Hepatocyte (in vitro differentiated cells): ENCODE data around the gene BMP10. TPM values are rescaled to one million over a fixed set of nuclear protein-coding genes. Genes with fewer than 3 reads are reported as not detected.

Experiments
- DNase-seq: peaks from one replicate; pipeline ENCODE4 v3.0.0-alpha.2; 2016; ENCODE audit warnings: low spot score
- H2AFZ ChIP-seq: fragments of 200-600 bp; sonication (generic); 2 replicates; pipeline ENCODE4 v1.6.0; 2016; ENCODE audit warnings: antibody characterized with exemption, mild to moderate bottlenecking
- H3K27ac ChIP-seq: fragments of 200-600 bp; sonication (generic); 2 replicates; pipeline ENCODE4 v1.5.1; 2016; ENCODE audit warnings: mild to moderate bottlenecking
- H3K27me3 ChIP-seq: fragments of 200-600 bp; sonication (generic); 2 replicates; pipeline ENCODE4 v1.6.1; 2016
- H3K36me3 ChIP-seq: fragments of 200-600 bp; sonication (generic); replicated peaks from 2 replicates; pipeline ENCODE4 v1.5.1; 2016; ENCODE audit warnings: low read depth; ENCODE audit not compliant: insufficient read depth
- H3K4me1 ChIP-seq: fragments of 200-600 bp; sonication (generic); 2 replicates; pipeline ENCODE4 v1.5.1; 2016; ENCODE audit warnings: mild to moderate bottlenecking, moderate library complexity; ENCODE audit not compliant: insufficient read depth
- H3K4me2 ChIP-seq: fragments of 200-600 bp; sonication (generic); 2 replicates; pipeline ENCODE4 v1.6.0; 2016
- H3K4me3 ChIP-seq: fragments of 200-600 bp; sonication (generic); 2 replicates; pipeline ENCODE4 v1.5.1; 2016; ENCODE audit warnings: mild to moderate bottlenecking
- H3K79me2 ChIP-seq: fragments of 200-600 bp; sonication (generic); 2 replicates; pipeline ENCODE4 v1.6.0; 2017; ENCODE audit warnings: mild to moderate bottlenecking
- H3K9me2 ChIP-seq: fragments of 200-600 bp; sonication (generic); replicated peaks from 2 replicates; pipeline ENCODE4 v1.6.0; 2017; ENCODE audit warnings: mild to moderate bottlenecking; ENCODE audit not compliant: insufficient read depth
- H3K9me3 ChIP-seq: fragments of 200-600 bp; sonication (generic); 2 replicates; pipeline ENCODE4 v1.5.1; 2016; ENCODE audit warnings: low read depth, mild to moderate bottlenecking
- H4K20me1 ChIP-seq: fragments of 200-600 bp; sonication (generic); 2 replicates; pipeline ENCODE4 v1.6.0; 2016; ENCODE audit warnings: mild to moderate bottlenecking; ENCODE audit not compliant: insufficient read depth, poor library complexity, severe bottlenecking
- CTCF ChIP-seq: fragments of 200-600 bp; sonication (generic); IDR thresholded peaks from 2 replicates; pipeline ENCODE4 v1.5.1; 2016; ENCODE audit warnings: antibody characterized with exemption, mild to moderate bottlenecking; ENCODE audit not compliant: poor library complexity
- EZH2 ChIP-seq: fragments of 200-600 bp; sonication (generic); IDR thresholded peaks from 2 replicates; pipeline ENCODE4 v1.6.1; 2016; ENCODE audit warnings: antibody characterized with exemption, mild to moderate bottlenecking, borderline replicate concordance
- EZH2phosphoT487 ChIP-seq: fragments of 200-600 bp; sonication (generic); IDR thresholded peaks from one replicate; pipeline ENCODE4 v1.6.1; 2018; ENCODE audit warnings: antibody characterized with exemption, mild to moderate bottlenecking, low read depth, moderate library complexity; ENCODE audit not compliant: unreplicated experiment, severe bottlenecking
- WGBS: methylation state at CpG from one replicate; pipeline ENCODE4 v1.1.6; 2016; ENCODE audit warnings: low lambda C conversion rate; ENCODE audit errors: missing lambda C conversion rate; 5-methylcytosine and 5-hydroxymethylcytosine counted together
- polyA plus RNA-seq: library from polyadenylated mRNA; unstranded; fragments of >200 nt; fragmentation: Nextera tagmentation; extraction: Ambion mirVana; gene quantifications from 2 replicates; pipeline ENCODE4 v1.2.1, GENCODE V29; 2016
- total RNA-seq: library from RNA; depleted of rRNA; stranded (reverse); fragments of >200 nt; gene quantifications from 2 replicates; pipeline ENCODE4 v1.2.3, GENCODE V29; 2014

The BMP10 gene
- total RNA-seq (0.12 and 0.27 TPM in 2 replicates), polyA plus RNA-seq (not detected in 2 replicates)

- no peaks in the 10 kb centered on the region for H3K27me3 ChIP-seq
- no peaks in the 10 kb centered on the region for H3K36me3 ChIP-seq
- no peak for DNase-seq
- no peaks in the 10 kb centered on the region for H3K79me2 ChIP-seq
- H3K9me2 ChIP-seq = no peaks in the 10 kb centered on the region
- no peaks in the 10 kb centered on the region for H4K20me1 ChIP-seq
- TF ChIP-seq EZH2 (no peak), EZH2phosphoT487 (no peak), CTCF (no peak)
- H3K4me3 ChIP-seq = no peak within 1 kb of the TSS
- H3K9me3 ChIP-seq = no peaks in the 10 kb centered on the region
- no peak within 1 kb of the TSS for H2AFZ ChIP-seq
- WGBS = 66% methylated on average over 6 of the region's 6 CpGs
- H3K4me1 ChIP-seq = no peaks in the 10 kb centered on the region
- H3K27ac ChIP-seq = no peak within 1 kb of the TSS
- no peak within 1 kb of the TSS for H3K4me2 ChIP-seq
Observed at GRCh38 chr2:68871159-68871764, at the start of gene BMP10. TSS of gene BMP10 (minus strand) at chr2:68871397. CDS start at chr2:68871358, 39 bp downstream.

DNA sequence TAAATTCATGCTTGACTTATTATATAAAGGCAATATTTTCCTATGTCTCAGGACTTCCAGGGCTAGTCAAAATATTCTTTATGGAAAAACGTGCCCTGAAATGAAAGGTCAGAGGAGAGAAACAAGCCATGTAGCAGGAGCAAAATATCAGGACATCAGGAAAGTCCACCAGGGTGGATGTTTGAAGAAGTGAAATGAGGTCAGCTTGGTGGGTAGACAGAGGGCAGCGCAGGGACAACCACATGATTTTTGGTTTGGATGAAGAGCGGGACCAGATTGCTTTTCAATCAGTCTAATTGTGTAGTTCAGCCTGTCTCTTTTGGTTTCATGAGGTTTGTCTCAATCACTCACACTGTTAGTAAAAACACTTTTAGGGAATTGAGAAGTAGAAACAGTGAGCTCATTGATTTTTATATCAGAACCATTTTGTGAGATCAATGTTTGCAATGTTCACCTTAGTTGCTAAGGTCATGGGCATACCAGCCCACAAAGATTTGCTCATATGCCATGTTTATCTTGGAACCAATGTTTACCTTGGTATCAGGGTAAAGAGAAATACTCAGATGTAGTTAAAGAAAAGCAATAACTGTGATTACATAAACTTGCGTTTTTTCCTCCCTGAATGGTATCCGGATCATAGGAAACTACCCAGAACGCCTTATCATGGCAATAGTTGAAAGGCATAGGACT lies 49.4 kb upstream of the BMP10 start:
- no peak overlapping the region for H2AFZ ChIP-seq
- no peaks in the 10 kb centered on the region for H4K20me1 ChIP-seq
- no peaks in the 10 kb centered on the region for H3K79me2 ChIP-seq
- no peaks in the 10 kb centered on the region for H3K4me1 ChIP-seq
- H3K9me3 ChIP-seq = no peaks in the 10 kb centered on the region
- H3K27me3 ChIP-seq = no peaks in the 10 kb centered on the region
- no peak overlapping the region for H3K4me2 ChIP-seq
- H3K36me3 ChIP-seq = no peaks in the 10 kb centered on the region
- 77% methylated on average over 6 of the region's 6 CpGs for WGBS
- H3K4me3 ChIP-seq = no peak overlapping the region
- TF ChIP-seq CTCF = no peak
- TF ChIP-seq EZH2 = no peak
- TF ChIP-seq EZH2phosphoT487 = no peak
- DNase-seq = no peak
- H3K9me2 ChIP-seq = no peaks in the 10 kb centered on the region
- H3K27ac ChIP-seq = no peak overlapping the region

- DNase-seq = no peak
- Histone ChIP-seq H3K4me3 (no peak overlapping the region), H2AFZ (no peak overlapping the region)
Observed at GRCh38 chr2:68918497-68918896, 47.3 kb upstream of the BMP10 start.

More at GRCh38 chr2:68918497-68918896, 47.3 kb upstream of the BMP10 start:
- H3K4me1 ChIP-seq = no peaks in the 10 kb centered on the region
- H3K36me3 ChIP-seq = no peaks in the 10 kb centered on the region
- no peaks in the 10 kb centered on the region for H4K20me1 ChIP-seq
- 86% methylated on average over 7 of the region's 7 CpGs for WGBS
- H3K79me2 ChIP-seq = no peaks in the 10 kb centered on the region
- no peak overlapping the region for H3K27ac ChIP-seq
- H3K4me2 ChIP-seq = no peak overlapping the region
- no peaks in the 10 kb centered on the region for H3K9me3 ChIP-seq
- H3K9me2 ChIP-seq = no peaks in the 10 kb centered on the region
- no peaks in the 10 kb centered on the region for H3K27me3 ChIP-seq
- TF ChIP-seq CTCF (no peak), EZH2phosphoT487 (no peak), EZH2 (no peak)
